Iris pigment epithelial cell (primary cell): ENCODE measurements around the gene UGCG.
A peak's percentile ranks its signal among the peaks of the same experiment; 100 is the strongest.
"Not testable (repeated sequence)": the region's sequence is repeated elsewhere in the genome, so short reads cannot be mapped to it uniquely, and the experiment has no call there.

Source experiments
- DNase-seq: peaks from one replicate; pipeline ENCODE4 v3.0.0-alpha.2; 2011; ENCODE audit warnings: low read depth

Gene UGCG

DNA sequence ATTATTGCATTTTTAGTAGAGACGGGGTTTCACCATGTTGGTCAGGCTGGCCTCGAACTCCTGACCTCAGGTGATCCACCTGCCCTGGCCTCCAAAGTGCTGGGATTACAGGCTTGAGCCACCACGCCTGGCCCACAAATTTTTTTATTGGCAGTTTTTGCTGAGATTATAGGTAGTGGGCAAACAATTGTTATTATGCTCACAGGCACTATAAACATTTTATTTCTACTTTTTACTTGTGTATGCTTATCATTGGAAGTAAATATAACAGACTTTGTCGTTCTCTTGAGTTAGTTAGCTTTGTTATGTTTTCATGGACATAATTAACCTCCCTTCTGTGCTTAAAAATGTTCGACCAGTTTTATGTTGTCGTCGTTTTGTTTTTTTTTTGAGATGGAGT, 23.9 kb downstream of the UGCG start:
- DNase-seq, result no peak

DNA sequence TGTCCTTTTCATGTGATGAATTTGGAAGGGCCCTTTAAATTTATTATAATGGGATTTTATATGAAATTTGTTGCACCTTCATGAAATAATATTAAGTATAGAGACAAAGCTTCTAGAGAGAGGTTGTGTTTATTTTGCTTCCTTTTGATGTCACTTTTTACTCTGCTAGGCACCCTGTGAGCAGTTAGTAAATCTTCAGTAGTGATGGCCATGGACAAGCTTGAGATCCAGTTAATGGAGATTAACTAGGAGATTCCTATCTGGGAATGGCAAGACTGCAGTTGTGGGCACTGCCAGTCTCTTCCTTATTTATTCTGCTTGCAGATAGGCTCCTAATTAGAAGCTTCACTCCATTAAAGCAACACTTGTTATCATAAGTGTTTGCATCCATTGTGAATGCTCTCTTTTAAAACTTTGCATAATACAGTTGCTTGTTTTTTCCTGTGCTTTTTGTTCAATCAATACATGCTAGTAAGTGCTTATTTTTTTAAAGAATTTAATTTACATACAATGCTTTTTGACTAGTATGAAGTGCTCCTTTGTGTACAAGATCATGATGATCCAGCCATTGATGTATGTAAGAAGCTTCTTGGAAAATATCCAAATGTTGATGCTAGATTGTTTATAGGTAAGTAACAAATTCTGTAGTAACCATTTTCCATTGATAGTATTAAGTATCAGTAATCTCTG, 25.9 kb downstream of the UGCG start:
- no peak for DNase-seq

DNA sequence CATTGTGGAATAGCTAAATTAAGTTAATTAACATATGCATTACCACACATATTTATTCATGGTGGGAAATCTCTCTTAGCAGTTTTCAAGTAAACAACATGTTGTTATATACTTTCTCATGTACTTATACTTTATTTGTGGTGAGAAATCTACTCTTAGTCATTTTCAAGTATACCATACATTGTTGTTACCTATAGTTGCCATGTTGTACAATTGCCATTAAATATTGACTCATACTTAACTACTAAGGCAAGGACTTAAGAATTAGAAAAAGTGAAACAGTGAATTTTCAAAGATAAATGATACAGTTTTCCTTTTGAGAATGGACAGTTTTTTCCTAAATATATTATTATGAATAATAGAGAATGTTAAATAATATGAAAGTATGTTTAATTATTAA, 27.7 kb downstream of the UGCG start:
- no peak for DNase-seq

DNA sequence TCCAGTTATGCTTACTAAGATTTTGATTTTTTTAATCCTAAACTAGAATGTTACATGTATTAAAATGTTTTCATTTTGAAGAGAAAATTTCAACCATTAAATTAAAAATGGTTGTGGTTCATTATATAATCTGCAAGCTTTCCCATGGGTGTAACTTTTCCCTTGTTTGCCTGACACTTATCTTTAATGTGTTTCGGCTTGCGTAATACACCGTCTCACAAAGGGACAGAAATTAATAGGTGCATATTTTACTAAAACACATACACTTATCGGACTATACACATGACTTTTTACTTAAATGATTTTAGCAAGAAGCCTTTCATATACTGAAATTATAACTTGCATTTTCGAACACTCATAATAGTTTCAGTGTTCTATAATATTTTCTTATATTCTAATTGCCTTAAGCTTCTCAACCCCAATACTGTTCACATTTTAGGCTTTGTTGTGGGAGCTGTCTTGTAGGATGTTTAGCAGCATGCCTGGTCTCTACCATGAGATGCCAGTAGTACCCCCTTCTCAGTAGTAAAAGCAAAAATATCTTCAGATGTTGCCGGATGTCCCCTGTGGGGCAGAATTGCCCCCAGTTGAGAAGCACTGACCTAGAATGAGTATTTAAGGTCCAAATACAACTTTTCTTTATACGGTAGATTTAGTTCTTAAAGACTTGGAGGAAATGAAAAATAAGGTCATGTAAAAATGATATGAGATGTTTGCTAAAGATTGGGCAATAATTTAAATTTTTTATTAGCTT, 28.6 kb downstream of the UGCG start:
- no peak for DNase-seq

DNA sequence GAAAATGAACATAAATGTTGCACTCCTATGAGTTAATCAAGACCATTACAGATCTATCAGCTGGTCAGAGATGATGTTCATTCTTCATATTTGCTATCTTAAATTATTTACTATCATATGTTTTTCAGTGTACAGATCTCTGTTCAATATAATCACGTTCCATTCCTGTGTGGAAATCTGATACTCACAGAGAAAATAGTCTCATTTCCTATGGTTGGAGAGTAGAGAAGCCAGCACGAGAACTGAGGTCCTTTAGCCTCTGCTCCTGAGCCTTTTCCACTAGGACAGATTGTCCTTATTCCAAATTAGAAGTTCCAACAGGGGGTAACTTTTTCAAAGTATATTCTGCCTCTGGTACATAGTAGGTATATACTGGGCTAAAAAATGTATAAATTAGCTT, 29.2 kb downstream of the UGCG start:
- peak; percentile 40 for DNase-seq

DNA sequence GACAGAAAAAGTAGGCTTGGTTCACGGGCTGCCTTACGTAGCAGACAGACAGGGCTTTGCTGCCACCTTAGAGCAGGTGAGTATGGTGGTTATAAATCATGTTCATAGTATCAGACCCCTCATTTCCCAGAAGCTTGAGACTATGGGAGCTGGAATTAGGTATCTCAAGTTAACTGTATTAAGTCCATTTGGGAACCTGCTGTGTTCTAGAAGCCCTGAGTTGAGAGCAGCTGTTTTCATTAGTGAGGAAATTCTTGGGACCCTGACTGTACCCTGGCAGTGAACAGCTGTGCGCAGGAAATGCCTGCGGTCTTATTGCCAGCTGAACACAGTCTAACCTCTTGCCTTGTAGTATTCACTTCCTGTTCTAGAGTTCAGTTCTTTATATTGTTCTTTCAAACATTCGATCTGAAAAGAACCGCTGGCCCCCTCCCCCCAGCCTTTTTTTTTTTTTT, 29.8 kb downstream of the UGCG start:
- peak; percentile 87 for DNase-seq

DNA sequence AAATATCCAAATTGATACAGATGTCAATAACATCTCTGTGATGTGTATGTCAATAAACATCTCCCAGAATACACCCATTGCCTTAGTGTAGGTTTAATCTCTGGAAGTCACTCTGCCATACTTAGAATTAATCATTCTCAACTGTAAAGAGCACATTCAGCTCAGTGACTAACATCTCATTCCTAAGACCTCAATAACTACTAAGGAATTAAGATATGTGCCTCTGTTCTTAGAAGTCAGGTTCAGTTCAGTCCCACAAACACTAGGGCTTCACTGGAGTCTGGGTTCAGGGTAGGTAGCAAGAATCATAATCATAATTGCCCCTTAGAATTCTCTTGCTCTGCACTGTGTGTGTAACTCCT, 31.7 kb downstream of the UGCG start:
- peak; percentile 82 for DNase-seq

DNA sequence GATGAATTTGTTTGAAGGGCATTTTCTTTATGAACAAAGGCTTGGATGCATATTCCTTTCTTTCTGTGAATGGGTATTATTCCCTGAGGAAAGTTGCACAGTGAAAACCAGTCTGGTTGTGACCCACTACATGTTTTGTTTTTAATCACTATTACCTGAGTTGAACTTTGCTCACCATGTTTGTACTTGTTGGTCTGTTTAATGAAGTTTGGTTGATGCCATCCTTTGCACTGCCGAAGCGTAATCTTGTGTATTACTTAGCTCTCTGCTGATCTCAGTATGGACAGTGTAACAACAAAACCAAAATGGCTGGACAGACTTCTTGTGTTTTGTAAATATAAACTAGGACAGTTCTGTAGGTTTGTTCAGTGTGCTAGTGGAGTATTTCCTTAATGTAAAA, 38.1 kb downstream of the UGCG start:
- DNase-seq, result no peak

DNA sequence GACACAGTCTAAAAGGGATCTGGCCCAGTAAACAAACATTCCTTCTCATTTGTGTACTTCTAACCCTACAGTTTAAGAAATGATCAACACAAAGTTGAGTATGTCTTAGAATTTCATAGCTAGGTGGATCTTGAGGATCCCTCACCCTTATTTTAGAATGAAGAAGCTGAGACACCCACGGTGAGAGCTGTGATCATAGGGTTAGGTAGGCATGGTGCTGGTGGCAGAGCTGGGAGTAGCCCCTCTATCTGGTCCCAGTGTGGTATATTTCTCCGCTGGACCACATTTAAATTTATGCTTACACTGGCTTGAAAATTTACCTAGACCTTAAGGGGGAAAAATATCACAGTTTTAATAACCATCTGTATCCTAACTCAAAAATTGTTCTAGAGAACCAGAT, 39.8 kb downstream of the UGCG start:
- DNase-seq, result no peak

DNA sequence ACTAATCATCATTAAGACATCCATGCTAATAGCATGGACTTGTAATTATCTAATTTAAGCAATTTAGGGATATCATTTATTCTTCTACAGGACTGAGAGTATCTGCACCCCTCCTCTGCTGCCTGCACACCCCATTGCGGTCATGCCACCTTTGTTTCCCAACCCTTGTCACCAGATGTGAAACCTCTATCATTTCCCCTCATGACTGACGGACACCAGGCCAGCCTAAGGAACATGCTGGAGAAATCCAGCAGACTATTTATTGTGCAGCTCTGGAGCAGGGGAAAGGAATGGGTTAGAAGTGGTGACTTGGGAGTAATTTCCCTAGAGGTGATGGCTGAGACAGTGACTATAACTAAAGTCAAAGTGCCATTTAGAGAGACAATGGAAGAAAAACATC, 40.7 kb downstream of the UGCG start:
- no peak for DNase-seq

DNA sequence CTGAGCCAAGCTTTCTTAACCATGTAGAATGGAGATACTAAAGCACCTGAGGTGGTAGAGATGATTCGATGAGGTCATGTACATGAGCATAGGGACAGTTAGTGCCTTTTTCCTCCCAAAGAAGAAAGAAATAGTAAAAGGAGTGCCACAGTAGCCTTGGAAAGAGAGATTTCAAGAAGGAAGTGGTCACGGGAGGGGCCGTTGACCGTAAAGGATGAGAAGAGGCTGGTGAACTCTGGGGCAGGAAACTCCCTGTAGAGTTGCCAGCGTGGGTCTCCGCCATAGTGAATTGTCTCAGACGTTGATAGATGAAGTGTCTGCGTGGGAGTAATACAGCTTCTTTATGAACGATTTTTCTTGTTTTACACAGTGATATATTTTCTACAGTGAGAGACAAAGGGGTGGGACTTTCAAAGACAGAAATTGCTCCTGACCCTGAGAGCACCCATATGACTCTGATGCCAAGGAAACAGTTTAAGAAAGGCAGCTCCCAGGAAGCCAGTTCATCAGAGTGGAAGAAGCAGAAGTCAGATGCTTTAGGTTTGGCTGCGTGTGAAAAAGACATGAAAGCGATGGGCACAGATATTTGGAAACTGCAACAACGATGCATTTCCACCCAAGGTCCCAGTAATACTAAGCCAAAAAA, 41.3 kb downstream of the UGCG start:
- DNase-seq, result peak; percentile 74

DNA sequence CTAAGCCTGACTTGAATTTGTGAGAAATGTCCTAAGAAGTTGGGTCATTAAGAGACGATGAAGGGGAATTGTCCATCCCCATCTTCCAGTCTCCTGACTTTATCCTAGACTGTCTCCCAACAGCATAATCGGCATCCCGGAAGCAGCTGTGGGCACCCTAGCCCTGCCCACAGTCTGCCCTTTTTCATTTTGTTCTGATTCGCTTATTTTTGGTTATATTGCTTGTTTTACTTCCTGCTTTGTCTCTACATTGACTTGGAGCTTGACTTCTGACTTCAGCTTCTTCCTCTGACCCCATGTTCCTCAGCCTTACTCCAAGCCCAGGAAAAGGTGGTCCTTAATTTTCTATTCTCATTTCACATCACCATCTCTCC, 41.8 kb downstream of the UGCG start:
- DNase-seq, result no peak

DNA sequence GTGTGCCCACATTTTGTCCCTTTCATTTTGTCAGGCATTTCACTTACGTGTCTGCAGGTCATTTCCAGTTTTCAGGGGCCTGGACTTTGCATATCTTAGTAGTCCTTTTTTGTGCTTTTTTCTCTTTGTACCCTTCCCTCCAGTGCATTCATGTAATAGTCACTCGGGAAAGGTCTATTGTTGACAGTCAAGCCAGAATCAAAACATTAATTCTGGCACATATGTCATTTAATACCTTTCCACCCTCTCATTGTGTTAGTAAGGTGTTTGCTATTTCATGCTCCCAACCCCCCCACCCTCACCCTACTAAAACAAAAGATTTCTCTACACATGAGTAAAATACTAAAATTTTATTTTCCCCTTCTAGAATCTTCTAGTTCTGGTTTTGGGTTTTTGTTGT, 42.7 kb downstream of the UGCG start:
- no peak for DNase-seq

DNA sequence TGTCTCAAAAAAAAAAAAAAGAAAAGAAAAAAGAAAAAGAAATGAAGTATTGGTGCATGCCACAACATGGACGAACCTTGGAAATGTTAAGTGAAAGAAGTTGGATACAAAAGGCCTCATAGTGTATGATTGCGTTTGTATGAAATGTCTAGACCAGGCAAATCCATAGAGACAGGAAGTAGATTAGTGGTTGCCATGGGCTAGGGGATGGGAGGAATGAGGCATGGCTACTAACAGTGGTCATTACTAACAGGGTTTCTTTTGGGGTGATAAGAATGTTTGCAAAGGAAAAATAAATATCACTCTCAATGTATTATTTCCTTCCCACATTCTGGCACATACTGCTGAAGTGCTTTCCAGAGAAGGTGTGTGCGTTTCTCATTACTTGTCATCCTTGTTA, 44.1 kb downstream of the UGCG start:
- peak; percentile 76 for DNase-seq

DNA sequence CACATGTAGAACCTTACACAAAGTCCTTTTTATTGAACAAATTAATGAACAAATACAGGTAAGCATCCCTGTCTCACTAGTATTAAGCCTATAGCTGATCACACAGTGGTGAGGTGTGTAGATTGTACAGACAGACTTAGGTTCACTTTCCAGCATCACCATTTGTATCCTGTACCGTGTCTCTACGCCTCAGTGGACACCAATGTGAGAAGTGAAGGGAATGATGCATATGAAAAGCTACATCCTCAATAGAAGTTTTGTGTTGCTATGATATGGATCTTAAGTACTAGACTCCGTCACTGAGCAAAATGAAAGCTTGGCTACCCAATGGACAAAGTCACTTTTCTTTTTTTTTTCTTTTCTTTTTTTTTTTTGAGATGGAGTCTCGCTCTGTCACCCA, 46.6 kb downstream of the UGCG start:
- no peak for DNase-seq

DNA sequence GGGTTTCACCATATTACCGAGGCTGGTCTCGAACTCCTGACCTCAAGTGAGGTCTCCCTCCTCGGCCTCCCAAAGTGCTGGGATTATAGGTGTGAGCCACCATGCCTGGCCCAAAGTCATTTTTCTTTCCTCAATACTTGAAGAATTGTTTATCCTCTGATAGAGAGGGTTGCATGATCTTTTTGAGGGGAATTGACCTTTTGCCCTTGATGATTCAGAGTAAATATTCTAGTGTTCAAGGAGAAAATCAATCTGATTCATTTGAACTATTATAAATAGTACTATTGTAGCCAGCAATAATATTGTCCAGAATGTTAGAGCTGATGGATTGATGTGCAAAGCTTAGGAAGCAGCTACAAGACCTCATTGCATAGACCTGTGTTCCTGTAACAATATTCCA, 47.1 kb downstream of the UGCG start:
- DNase-seq, result no peak

DNA sequence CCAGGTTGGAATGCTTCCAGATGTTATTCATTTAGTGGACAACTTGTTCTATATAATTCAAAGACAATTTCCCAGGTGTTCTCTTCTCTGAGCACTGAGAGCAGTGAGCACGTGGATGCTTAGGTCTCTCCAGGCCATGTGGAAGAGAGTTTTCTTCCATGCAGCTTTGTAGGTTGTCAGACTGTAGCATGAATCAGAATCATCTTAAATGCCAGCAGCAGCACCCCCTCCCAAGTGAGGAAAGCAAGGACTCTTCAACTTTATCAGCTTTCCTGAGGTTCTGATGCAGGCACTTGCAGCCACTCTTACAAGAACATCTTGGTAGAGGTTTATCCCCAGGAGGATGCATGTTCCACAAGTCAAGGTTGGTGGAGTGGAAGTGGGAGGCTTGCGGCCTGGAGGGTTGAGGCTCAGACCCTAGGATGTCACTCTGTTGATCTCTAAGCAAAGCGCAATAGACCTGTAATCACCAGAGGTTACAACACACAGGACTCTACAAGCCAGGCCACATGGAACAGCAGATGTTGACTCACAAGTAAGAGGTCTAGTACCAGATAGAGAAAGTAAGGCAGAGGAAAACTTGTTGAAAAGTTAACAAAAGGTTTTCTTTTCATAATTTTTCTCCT, 47.7 kb downstream of the UGCG start:
- peak; percentile 79 for DNase-seq

DNA sequence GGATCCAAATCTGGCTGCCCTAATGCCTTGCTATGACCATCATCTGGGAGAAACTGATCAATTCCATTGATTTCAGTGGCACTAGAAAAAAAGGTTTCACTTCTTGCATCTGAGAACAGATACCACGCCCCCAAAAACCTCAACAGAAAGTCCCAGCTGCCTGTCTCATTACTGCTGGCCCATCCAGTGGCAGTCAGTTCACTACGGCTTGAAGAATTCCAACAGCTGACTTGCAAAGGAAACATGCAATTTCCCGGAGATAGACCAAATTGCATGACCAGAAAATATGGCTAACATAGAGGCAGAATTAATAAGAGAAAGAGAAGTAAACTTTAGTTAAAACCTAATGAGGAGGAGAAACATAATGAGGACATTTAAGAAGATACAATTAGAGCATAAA, 48.6 kb downstream of the UGCG start:
- DNase-seq, result peak; percentile 81

DNA sequence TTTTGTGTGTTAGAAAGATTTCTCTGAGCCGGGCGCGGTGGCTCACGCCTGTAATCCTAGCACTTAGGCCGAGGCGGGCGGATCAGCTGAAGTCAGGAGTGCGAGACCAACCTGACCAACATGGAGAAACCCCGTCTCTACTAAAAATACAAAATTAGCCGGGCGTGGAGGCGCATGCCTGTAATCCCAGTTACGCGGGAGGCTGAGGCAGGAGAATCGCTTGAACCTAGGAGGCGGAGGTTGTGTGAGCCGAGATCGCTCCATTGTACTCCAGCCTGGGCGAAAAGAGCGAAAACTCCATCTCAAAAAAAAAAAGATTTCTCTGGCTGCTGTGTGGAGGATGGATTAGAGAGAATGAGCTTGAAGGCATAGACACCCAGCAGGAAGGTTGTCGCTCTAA, 51.5 kb downstream of the UGCG start:
- not testable (repeated sequence) for DNase-seq

DNA sequence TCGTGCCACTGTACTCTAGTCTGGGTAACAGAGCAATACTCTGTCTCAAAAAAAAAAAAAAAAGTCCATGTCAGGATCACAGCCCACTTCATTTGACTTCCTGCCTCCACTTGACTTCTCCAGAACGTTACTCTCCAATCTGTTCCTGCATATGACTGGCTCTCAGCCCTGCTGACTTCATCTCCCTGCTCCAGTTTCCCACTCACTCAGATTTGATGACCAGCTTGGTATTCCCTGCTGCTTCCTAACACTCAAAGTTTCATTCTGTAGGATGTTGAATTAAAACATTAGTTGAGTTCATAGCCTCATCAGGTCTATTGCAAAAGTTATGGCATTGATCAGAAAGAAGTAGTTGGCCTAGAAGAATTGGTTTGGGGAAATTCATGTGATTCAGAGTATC, 52.3 kb downstream of the UGCG start:
- no peak for DNase-seq

DNA sequence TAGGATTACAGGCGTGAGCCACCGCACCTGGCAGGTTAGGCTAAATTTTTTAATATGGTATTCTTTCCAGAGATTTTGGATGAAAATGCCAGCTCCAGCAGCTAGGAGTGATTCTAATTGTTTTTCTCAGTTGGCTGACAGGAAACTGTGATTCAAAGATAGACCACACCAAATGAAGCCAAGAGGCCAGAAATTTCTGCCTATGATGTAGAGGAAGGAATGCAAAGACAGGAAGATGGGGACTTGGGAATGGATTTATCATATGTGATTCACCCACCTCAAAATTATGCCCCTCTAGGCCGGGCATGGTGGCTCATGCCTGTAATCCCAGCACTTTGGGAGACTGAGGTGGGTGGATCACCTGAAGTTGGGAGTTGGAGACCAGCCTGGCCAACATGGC, 53.3 kb downstream of the UGCG start:
- peak; percentile 53 for DNase-seq

DNA sequence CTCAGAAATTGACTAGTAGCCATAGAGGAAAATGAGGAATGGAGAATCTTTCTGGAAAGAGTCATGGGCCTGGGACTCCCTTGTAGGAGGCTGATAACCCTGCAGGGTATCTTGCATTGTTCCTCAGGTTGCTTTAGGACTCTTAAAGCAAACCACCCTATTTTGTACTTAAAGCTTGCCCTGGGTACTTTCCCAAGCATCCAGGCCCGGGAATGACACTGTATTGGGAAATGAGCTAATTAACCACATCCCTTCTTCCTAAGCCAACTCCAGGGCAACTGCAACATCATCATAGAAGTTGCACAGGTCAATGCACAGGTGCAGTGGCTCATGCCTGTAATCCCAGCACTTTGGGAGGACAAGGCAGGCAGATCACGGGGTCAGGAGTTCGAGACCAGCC, 55.9 kb downstream of the UGCG start:
- DNase-seq, result peak; percentile 89

DNA sequence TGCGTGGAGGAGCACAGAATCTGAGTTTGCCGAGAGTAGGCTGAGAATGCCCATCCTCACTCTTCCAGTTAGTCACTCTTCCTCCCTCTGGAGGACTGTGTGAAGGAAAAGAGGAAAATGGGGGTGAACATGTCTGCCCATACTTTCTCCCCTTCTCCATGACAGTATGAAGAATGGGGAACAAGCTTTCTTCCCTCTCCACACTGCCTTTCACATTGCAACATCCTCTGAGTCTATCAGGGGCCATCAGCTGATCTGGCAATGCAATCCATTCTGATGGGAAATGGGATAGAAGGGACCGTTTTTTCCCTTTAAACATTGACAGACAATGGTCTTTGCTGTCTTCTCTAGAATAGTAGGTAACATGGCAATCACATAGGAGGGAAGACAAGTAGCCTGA, 56.8 kb downstream of the UGCG start:
- no peak for DNase-seq
